ENCODE measurements around the gene GPR155. TPM values are rescaled to one million over a fixed set of nuclear protein-coding genes. Genes with fewer than 3 reads are reported as not detected.
A peak's percentile ranks its signal among the peaks of the same experiment; 100 is the strongest.

GPR155 gene
- 11.7 TPM for total RNA-seq

GRCh38 chr2:174486563-174487107 lies at the start of gene GPR155:
TSS of gene GPR155 (minus strand) at chr2:174487029. CDS start at chr2:174481956, 5,073 bp downstream.
- DNase-seq (ENCODE audit: low spot score), result peak; percentile 46

GRCh38 chr2:174535757-174536703 lies 49.2 kb upstream of the GPR155 start:
- DNase-seq (ENCODE audit: low spot score), result no peak

- DNase-seq (ENCODE audit: low spot score), result no peak
These were observed 48.3 kb upstream of the GPR155 start for GRCh38 chr2:174535083-174535482.

- DNase-seq (ENCODE audit: low spot score), result no peak
These were observed 43.1 kb upstream of the GPR155 start for GRCh38 chr2:174529916-174530315.

- DNase-seq (ENCODE audit: low spot score), result no peak
These were observed 41.1 kb upstream of the GPR155 start for GRCh38 chr2:174527959-174528358.

GRCh38 chr2:174527101-174527721 lies 40.4 kb upstream of the GPR155 start:
- no peak for DNase-seq (ENCODE audit: low spot score)

- DNase-seq (ENCODE audit: low spot score), result no peak
These were observed 37.7 kb upstream of the GPR155 start for GRCh38 chr2:174524527-174524926.

- no peak for DNase-seq (ENCODE audit: low spot score)
These were observed 35.7 kb upstream of the GPR155 start for GRCh38 chr2:174522553-174522952.

- DNase-seq (ENCODE audit: low spot score), result no peak
These were observed 31.6 kb upstream of the GPR155 start for GRCh38 chr2:174518395-174518794.

GRCh38 chr2:174516501-174517378 lies 29.9 kb upstream of the GPR155 start:
- no peak for DNase-seq (ENCODE audit: low spot score)

GRCh38 chr2:174512345-174512744 lies 25.5 kb upstream of the GPR155 start:
- DNase-seq (ENCODE audit: low spot score), result no peak

GRCh38 chr2:174511580-174512260 lies 24.9 kb upstream of the GPR155 start:
- no peak for DNase-seq (ENCODE audit: low spot score)

GRCh38 chr2:174510583-174511189 lies 23.9 kb upstream of the GPR155 start:
- no peak for DNase-seq (ENCODE audit: low spot score)

GRCh38 chr2:174503161-174503809 lies 16.5 kb upstream of the GPR155 start:
- DNase-seq (ENCODE audit: low spot score), result no peak

GRCh38 chr2:174499371-174499770 lies 12.5 kb upstream of the GPR155 start:
- no peak for DNase-seq (ENCODE audit: low spot score)

GRCh38 chr2:174495365-174496012 lies 8.7 kb upstream of the GPR155 start:
- no peak for DNase-seq (ENCODE audit: low spot score)

- DNase-seq (ENCODE audit: low spot score), result no peak
These were observed 6.9 kb upstream of the GPR155 start for GRCh38 chr2:174493549-174494331.

GRCh38 chr2:174492963-174493431 lies 6.2 kb upstream of the GPR155 start:
- DNase-seq (ENCODE audit: low spot score), result no peak

- DNase-seq (ENCODE audit: low spot score), result no peak
These were observed 5.1 kb upstream of the GPR155 start for GRCh38 chr2:174491947-174492346.

Measured in mucosa of gallbladder (tissue), 1 donor.